Calu3 (cell line): Measurements from ENCODE around the gene TMPRSS11B. TPM values are rescaled to one million over a fixed set of nuclear protein-coding genes. Genes with fewer than 3 reads are reported as not detected.

Source experiments
- BruUV-seq: library from RNA; stranded (reverse); fragments of 400-500 nt; replicated peaks from 2 replicates; lab custom pipeline; 2021; lab: Mats Ljungman, UMichigan
- CTCF ChIA-PET: fragments of 300-600 bp; sonication (Branson Sonifier 250); formaldehyde crosslinking; loops from one replicate; lab custom pipeline; 2022; ENCODE audit warnings: antibody characterized with exemption; lab: Charles Lee
- DNase-seq: peaks from one replicate; pipeline ENCODE4 v3.0.0; 2022
- H3K27ac Mint-ChIP-seq: one replicate; pipeline ENCODE4 v1.8.0; 2022; ENCODE audit warnings: mixed read lengths; ENCODE audit not compliant: unreplicated experiment
- H3K27me3 Mint-ChIP-seq: one replicate; pipeline ENCODE4 v1.8.0; 2022; ENCODE audit warnings: mixed read lengths; ENCODE audit not compliant: unreplicated experiment
- H3K36me3 Mint-ChIP-seq: one replicate; pipeline ENCODE4 v1.8.0; 2022; ENCODE audit warnings: mild to moderate bottlenecking, moderate library complexity, mixed read lengths; ENCODE audit not compliant: insufficient read depth, unreplicated experiment
- H3K4me1 Mint-ChIP-seq: one replicate; pipeline ENCODE4 v1.8.0; 2022; ENCODE audit warnings: mild to moderate bottlenecking, low read depth, mixed read lengths; ENCODE audit not compliant: unreplicated experiment
- H3K4me3 Mint-ChIP-seq: one replicate; pipeline ENCODE4 v1.8.0; 2022; ENCODE audit warnings: mild to moderate bottlenecking, low read depth, moderate library complexity, mixed read lengths; ENCODE audit not compliant: unreplicated experiment
- H3K9me3 Mint-ChIP-seq: one replicate; pipeline ENCODE4 v1.8.0; 2022; ENCODE audit warnings: low read depth, mixed read lengths; ENCODE audit not compliant: unreplicated experiment
- intact Hi-C: fragments of 100-400 bp; cut with micrococcal nuclease; formaldehyde crosslinking; loops from one replicate; pipeline ENCODE4 v1.10.0; 2022; ENCODE audit not compliant: unreplicated experiment
- total RNA-seq: library from RNA; stranded (reverse); gene quantifications from 2 replicates; pipeline ENCODE4 v1.2.3, GENCODE V29; 2022
- TF ChIP-seq, protein P1 (sequence below): fragments of 200-600 bp; IDR thresholded peaks from one replicate; pipeline ENCODE4 v1.8.0; 2022; ENCODE audit warnings: antibody characterized with exemption; ENCODE audit not compliant: unreplicated experiment

The TMPRSS11B gene
- total RNA-seq, 1 experiment from 2014 or later, result not detected

DNA sequence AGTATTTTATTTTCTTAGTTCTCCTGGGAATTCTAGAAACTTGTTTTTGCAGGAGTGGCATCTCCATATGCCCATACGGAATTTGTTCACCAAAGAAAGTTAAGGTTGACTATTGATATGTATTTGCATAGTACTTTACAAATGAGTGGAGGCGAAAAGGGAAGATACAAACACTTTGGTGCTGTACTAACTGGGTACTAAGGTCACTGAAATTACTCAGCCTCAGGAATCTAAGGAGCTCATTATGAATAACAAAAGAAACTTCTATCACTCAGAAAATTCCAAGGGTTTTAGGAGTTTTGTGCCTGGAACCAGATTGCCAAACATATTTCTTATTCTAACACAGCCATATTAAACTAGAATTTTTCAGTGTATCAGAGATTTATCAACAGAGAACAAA lies 27.4 kb upstream of the TMPRSS11B start:
- intact Hi-C loops, result loop anchor here (1.0 to 5.0 kb wide), 2 partner anchors 103 to 224 kb away; no protein-coding TSS in a partner anchor
- CTCF ChIA-PET, result interaction anchor here (0.9 to 2.3 kb wide), 2 partner anchors 103 to 897 kb away, joined by 3 to 24 read pairs; no protein-coding TSS in a partner anchor
- Mint-ChIP-seq H3K27ac (no peak overlapping the region), H3K36me3 (no peaks in the 10 kb centered on the region), H3K4me1 (peaks cover 14% of the 10 kb centered on the region), H3K9me3 (peaks cover 4% of the 10 kb centered on the region), H3K4me3 (no peak overlapping the region), H3K27me3 (no peaks in the 10 kb centered on the region)
- no TSS peak for BruUV-seq
- DNase-seq, result no peak
- TF ChIP-seq, protein P1, sequence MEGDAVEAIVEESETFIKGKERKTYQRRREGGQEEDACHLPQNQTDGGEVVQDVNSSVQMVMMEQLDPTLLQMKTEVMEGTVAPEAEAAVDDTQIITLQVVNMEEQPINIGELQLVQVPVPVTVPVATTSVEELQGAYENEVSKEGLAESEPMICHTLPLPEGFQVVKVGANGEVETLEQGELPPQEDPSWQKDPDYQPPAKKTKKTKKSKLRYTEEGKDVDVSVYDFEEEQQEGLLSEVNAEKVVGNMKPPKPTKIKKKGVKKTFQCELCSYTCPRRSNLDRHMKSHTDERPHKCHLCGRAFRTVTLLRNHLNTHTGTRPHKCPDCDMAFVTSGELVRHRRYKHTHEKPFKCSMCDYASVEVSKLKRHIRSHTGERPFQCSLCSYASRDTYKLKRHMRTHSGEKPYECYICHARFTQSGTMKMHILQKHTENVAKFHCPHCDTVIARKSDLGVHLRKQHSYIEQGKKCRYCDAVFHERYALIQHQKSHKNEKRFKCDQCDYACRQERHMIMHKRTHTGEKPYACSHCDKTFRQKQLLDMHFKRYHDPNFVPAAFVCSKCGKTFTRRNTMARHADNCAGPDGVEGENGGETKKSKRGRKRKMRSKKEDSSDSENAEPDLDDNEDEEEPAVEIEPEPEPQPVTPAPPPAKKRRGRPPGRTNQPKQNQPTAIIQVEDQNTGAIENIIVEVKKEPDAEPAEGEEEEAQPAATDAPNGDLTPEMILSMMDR, result no peak

- no peak for DNase-seq
- Mint-ChIP-seq H3K27ac (no peak overlapping the region), H3K27me3 (no peaks in the 10 kb centered on the region), H3K4me1 (peaks cover 16% of the 10 kb centered on the region), H3K4me3 (no peak overlapping the region), H3K36me3 (no peaks in the 10 kb centered on the region), H3K9me3 (peaks cover 4% of the 10 kb centered on the region)
- intact Hi-C loops, result loop anchor here (1.0 to 5.0 kb wide), 2 partner anchors 104 to 225 kb away; no protein-coding TSS in a partner anchor
- CTCF ChIA-PET, result interaction anchor here (2.3 kb wide), 1 partner anchor 104 kb away, joined by 24 read pairs; no protein-coding TSS in a partner anchor
- TF ChIP-seq, protein P1, result no peak
- no TSS peak for BruUV-seq
Measured at GRCh38 chr4:68272380-68272779, 26.9 kb upstream of the TMPRSS11B start.

DNA sequence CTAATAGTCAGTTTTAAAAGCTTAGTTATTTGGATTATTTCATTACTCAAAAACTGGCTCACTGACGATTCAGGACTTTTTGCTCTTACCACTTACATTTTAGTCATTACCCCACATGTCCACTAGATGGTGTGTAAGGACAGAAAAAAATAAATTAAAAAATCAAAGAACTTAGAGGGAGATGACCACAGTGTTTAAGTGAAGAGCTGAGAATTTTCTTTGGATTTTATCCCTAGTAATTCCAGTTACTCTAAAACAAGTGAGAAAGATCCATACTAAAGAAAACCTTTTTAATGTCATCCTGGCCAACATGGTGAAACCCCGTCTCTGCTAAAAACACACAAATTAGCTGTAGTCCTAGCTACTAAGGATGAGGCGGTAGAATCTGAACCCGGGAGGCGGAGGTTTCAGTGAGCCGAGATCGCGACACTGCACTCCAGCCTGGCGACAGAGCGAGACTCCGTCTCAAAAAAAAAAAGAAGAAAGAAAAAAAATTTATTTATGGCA lies 26.4 kb upstream of the TMPRSS11B start:
- Mint-ChIP-seq H3K4me1 (peaks cover 16% of the 10 kb centered on the region), H3K9me3 (peaks cover 4% of the 10 kb centered on the region), H3K4me3 (no peak overlapping the region), H3K27me3 (no peaks in the 10 kb centered on the region), H3K27ac (peak overlapping the region; percentile 26), H3K36me3 (no peaks in the 10 kb centered on the region)
- intact Hi-C loops, result loop anchor here (1.0 to 5.0 kb wide), 2 partner anchors 104 to 225 kb away; no protein-coding TSS in a partner anchor
- TF ChIP-seq, protein P1, result peak; percentile 22
- no TSS peak for BruUV-seq
- CTCF ChIA-PET, result interaction anchor here (2.3 kb wide), 1 partner anchor 104 kb away, joined by 24 read pairs; no protein-coding TSS in a partner anchor
- peak; percentile 4 for DNase-seq

DNA sequence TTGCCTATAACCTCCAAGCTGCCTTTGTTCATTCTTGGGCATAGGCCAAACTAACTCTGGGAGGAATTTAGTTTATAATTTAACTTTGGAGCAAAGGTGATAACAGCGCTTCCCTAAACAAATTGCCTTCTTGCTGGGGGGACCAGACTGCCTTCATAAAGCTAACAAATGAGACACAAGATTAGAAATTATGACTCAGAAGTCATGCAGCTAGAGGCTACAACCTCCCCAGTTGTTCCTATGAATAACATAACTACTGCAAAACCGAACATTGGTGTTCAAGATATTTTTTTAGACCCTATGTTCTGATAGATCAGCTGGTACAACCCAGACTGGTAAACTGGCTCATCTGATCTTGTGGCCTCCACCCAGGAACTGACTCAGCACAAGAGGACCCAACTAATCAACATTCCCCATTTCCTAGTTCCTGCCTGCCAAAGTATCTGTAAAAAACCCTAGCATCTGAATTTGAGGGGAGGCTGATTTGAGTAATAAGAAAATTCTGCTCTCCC lies 22.0 kb upstream of the TMPRSS11B start:
- peaks cover 4% of the 10 kb centered on the region for H3K9me3 Mint-ChIP-seq
- peaks cover 14% of the 10 kb centered on the region for H3K4me1 Mint-ChIP-seq
- H3K4me3 Mint-ChIP-seq, result no peak overlapping the region
- BruUV-seq, result no TSS peak
- CTCF ChIA-PET, result no interaction called here
- H3K36me3 Mint-ChIP-seq, result no peaks in the 10 kb centered on the region
- no peaks in the 10 kb centered on the region for H3K27me3 Mint-ChIP-seq
- peak; percentile 22 for DNase-seq
- intact Hi-C loops, result no loop called here
- TF ChIP-seq, protein P1, result no peak
- peak overlapping the region; percentile 60 for H3K27ac Mint-ChIP-seq
